Activated CD4-positive, CD25-positive, alpha-beta regulatory T cell treated with anti-CD3 and anti-CD28 coated beads, Interleukin-2, amount 50 U/mL, for 72 hours (primary cell): ENCODE results near the gene EDDM13.
"Not testable (repeated sequence)": the region's sequence is repeated elsewhere in the genome, so short reads cannot be mapped to it uniquely, and the experiment has no call there.

Experiments
- DNase-seq: peaks from one replicate; pipeline ENCODE4 v3.0.0; 2021

EDDM13 gene

GRCh38 chr19:56321989-56322440, 49.5 kb downstream of the EDDM13 start:
- no peak for DNase-seq

GRCh38 chr19:56324436-56324835, 51.9 kb downstream of the EDDM13 start:
- DNase-seq: no peak

- DNase-seq: no peak
These were observed 60.1 kb downstream of the EDDM13 start for GRCh38 chr19:56332695-56333094.

- DNase-seq: no peak
These were observed 61.0 kb downstream of the EDDM13 start for GRCh38 chr19:56333506-56333905.

- not testable (repeated sequence) for DNase-seq
These were observed 62.8 kb downstream of the EDDM13 start for GRCh38 chr19:56335371-56335770.

- not testable (repeated sequence) for DNase-seq
These were observed 64.5 kb downstream of the EDDM13 start for GRCh38 chr19:56337077-56337476.

GRCh38 chr19:56339031-56339430, 66.5 kb downstream of the EDDM13 start:
- not testable (repeated sequence) for DNase-seq

GRCh38 chr19:56341948-56342347, 69.4 kb downstream of the EDDM13 start:
- DNase-seq: no peak

- no peak for DNase-seq
These were observed 74.7 kb downstream of the EDDM13 start for GRCh38 chr19:56347163-56347778.

- DNase-seq: no peak
These were observed 75.8 kb downstream of the EDDM13 start for GRCh38 chr19:56348289-56348877.

- DNase-seq: no peak
These were observed 78.0 kb downstream of the EDDM13 start for GRCh38 chr19:56350416-56351045.

- no peak for DNase-seq
These were observed 78.7 kb downstream of the EDDM13 start for GRCh38 chr19:56351208-56351607.

GRCh38 chr19:56355517-56355916, 83.0 kb downstream of the EDDM13 start:
- no peak for DNase-seq

- DNase-seq: no peak
These were observed 84.4 kb downstream of the EDDM13 start for GRCh38 chr19:56356944-56357343.
